NCI-H2081 treated with DMSO at 0.1 percent for 48 hours (cell line): Measurements from ENCODE around the gene DCANP1.

ENCODE experiments used
- DNase-seq: peaks from one replicate; lab custom pipeline; 2025; lab: John Stamatoyannopoulos, UW

DCANP1 gene

DNA sequence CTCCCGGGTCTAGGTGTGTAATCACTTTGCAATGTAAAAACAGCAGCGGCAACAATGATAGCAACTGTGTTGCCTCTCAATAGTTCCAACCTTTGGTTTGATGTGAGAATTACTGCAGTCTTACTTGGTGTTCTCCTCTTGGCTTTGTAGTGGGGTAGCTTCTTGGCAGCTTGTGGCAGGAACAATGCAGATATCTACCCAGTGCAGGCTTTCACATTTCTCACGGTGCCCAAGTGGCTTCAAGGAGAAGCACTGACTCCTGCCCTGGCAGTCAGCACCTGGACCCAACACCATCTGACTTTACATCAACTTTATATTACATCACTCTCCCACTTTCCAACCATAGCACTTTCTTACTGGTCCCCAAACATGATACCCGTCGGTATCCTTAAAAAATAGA, 33.4 kb upstream of the DCANP1 start:
- no peak for DNase-seq

DNA sequence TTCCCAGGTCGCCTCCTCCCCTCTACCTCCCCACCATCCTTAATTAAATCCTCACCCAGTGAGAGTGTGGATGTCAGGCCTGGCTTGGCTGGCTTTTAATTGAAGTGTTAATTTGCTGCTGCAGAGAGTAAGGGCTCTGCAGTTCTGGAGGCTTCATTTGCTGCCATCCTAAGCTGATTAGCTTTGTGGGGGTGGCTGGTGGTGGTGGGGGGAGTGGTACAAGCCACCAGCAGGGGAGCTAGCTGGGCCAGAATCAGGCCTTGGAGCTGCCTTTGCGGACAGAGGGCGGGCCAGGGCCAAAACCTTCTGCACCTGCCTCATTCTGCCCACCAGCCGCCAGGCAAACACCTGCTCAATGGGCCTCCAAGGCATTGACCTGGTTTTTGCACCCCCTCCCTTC, 31.8 kb upstream of the DCANP1 start:
- no peak for DNase-seq

DNA sequence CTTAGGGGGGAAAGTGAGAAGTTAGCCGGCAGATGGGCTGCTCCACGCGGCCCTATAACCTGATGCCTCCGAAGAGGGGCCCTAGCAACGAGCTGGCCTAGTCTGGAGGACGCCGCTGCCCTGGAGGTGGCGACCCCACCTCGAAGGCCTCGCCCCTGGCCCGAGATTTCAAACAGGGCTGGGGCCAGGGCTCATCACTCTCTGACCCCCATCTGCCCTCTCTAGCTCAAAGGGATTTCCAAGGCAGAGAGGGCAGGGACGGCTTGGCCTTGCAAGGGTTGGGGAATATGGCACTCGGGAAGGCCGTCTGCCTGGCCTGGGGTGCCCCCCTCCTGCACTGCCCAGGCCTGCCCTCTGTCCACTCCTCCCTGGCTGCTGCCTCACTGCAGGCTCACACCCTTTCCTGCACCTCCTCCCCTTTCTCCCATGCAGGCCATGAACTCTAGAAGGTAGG, 30.5 kb upstream of the DCANP1 start:
- no peak for DNase-seq

DNA sequence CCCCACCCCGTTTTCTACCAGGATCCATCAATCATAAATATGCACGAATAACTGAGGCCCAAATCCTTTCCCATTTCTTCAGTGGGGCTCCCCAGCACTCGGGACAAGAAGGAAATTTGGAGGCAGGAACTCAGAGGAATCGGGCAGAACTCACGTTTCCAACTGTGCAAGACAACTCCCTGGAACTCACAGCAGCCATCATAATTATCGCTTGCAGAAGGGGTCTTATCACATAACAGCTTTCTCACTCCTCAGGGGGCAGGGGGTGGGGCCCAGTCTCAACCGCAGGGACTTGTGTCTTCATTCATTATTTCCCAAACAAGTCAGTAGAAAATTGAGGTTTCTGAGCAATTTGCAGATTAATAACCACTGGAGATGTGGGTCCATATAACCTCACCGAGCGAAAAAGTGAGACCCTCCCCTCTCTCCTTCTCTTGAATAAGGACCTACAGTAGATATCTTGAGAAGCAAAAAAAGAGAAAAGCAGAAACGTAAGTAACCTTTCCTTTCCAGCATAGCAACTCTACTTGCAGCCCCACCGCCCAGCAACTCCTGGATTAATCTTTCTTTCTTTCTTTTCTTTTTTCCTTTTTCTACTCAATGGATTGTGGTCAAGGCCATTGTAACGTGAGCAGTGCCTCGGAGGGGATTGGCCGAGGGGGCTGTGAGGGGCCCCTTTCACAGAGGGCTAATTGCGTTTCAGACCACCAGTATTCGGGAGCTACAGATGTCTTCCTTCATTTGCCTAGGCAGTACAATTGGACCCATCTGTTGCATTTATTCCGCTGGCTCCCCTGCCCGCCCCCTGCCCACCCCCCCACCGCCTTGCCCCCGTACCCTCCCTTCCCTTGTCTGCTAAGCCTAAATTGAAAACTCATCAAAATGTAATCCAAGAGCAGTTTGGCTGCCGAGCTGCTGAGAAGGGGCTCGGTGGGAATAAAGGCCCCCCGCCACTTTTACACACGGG, 29.8 kb upstream of the DCANP1 start:
- DNase-seq = no peak

DNA sequence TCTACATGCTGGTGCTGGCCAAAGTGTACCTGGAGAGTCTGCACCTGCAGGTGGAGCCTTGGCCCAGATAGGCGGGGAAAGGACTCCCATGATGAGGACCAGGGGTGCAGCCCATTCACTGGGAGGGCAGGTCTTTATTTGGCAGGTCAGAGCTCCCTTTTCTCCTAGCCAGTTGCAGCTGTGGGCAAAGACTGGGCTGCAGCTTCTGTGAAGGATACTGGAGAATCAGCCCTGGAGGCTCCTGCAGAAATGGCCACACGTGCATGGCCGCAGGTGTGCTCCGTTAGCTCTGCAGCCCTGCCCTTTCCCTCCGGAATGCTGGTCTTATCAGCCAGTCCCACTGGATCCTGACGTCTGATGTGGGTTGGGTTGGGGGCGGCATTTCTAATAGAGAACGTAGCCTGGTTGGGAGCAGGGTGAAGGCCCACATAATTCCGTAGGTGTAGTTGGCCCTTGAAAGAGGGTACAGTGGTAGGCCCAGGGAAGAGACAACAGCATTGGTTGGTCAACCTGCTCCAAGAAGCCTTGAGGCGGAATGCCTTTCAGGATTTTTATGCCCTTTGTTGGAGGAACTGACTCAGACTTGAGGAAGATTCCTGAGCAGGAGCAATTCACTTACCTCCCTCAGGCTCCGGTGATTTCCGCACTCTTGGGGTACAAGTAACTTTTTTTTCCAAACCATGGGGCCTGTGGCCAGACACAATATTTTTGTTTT, 27.0 kb upstream of the DCANP1 start:
- DNase-seq = no peak

DNA sequence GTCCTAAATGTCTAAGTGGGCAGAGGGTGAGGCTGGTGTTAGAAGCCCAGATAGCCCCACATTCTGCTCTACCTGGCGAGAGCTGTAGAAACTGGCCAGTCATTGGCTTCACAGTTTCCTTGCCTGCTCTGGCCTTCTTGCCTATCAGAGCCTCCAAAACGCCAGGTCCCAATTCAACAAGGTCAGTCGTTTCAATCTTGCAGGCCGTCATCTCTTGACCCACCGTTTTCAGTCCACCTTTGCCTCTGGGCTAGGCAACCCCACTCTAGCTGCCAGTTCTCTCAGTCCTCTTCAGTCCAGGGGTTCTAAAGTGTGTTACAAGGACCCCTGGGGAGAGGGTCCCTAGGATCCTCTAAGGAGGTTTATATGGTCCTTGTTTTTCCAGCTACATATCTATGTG, 25.0 kb upstream of the DCANP1 start:
- no peak for DNase-seq

DNA sequence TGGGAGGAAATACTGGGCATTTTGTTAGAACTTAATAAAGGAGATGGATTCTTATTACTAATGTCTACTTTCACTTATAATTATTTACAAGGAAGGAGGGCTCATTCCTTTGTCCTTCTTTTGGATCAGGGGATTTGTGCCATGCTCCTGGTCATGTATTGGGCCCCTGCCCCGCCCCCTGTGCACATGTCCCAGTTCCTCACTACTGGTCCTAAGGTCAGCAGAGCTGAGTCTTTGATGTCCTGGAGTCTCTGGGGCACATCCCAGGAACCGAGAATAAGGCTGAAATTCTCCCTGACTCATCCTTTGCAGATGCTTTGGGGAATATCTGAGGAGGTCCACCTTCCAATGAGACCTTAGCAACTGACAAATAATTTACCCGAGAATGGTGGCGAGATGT, 24.6 kb upstream of the DCANP1 start:
- DNase-seq = no peak

DNA sequence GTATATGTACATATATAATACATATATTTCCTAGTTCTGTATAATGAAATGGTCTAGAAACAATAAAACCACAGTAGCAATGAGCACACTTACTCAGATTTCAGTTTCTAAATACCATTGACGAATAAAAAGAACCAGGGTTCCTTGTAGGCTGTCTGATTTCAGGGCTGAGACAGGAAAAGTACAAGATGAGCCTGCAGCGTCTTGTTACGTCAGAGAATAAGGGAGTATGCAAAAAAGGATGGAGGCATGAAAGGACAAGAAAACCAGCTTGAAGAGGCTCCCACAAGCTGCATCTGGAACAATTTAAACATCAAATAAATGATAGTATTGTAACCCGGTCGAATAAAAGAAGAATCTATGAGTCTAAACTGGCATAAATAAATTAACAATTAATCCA, 22.8 kb upstream of the DCANP1 start:
- DNase-seq = no peak

DNA sequence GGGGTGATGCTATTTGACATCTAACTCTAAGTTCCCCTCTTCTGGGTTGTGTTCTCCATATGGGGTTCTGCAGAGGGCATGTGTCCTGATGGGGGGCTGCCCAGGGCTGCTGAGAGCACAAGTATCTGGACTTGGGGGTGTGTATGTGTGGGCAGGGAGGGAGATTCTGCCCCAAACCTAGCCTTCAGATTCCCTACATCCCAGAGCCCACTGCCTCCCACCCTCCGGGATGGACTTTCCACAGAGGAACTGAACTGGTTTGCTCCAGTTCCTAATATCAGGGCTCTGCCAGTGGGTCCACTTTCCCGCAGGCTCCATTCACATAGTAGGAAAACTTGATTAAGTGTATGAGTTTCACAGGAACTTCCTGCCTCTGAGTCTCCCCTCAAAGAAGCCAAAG, 21.4 kb upstream of the DCANP1 start:
- DNase-seq = no peak

DNA sequence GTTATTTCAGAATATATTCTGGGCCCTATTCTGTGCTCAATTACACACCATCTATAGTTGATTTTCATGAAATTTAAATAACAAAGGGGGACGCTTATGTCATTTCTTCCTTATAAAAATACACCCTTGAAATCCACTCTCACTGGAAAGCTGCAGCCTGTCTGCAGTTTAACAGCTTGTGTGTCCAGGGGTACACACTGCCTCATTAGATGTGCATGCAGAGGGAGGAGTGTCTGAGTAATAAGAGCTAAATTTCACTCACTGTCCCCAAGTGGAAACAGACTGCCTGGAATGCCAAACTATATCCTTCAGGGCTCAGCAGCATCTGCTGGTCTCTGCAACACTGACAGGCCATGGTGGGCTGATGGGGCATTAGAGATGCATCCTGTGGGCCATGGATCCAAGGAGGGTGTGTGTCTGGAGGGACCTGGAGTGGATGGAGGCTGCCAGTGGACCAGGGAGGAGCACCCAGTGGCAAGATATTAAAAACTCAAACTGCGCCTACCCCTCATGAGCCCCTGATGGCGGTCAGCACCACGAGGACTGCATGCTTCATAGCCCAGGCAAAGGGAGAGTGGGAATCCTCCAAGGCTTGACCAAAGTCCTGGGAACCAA, 20.8 kb upstream of the DCANP1 start:
- no peak for DNase-seq

DNA sequence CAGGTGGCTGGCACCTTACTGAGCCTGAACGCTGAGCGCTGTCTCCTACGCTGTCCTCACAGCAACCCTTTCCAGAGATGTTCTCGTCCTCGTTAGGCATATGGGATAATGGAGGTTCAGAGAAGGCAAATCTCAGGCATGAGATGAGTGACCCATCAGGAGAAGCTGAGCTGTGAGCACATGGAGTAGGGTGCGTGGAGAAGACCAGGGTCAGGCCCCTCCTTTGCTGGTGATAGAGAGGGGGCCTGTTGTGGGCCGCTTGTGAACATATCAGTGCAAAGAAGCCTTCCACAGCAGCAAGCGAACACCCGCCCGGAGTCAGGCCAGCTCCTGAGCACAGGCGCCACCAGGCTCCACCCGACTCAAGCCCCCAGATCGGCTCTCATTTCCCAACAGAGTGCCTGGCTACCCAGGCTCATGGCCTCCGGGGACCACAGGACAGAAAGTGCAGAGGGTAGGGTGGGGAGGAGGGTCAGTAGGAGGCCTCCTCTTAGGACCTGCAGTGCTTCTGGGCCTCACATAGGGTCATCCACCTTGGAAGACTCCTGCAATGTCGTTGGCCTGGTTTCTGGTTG, 20.0 kb upstream of the DCANP1 start:
- DNase-seq = no peak

DNA sequence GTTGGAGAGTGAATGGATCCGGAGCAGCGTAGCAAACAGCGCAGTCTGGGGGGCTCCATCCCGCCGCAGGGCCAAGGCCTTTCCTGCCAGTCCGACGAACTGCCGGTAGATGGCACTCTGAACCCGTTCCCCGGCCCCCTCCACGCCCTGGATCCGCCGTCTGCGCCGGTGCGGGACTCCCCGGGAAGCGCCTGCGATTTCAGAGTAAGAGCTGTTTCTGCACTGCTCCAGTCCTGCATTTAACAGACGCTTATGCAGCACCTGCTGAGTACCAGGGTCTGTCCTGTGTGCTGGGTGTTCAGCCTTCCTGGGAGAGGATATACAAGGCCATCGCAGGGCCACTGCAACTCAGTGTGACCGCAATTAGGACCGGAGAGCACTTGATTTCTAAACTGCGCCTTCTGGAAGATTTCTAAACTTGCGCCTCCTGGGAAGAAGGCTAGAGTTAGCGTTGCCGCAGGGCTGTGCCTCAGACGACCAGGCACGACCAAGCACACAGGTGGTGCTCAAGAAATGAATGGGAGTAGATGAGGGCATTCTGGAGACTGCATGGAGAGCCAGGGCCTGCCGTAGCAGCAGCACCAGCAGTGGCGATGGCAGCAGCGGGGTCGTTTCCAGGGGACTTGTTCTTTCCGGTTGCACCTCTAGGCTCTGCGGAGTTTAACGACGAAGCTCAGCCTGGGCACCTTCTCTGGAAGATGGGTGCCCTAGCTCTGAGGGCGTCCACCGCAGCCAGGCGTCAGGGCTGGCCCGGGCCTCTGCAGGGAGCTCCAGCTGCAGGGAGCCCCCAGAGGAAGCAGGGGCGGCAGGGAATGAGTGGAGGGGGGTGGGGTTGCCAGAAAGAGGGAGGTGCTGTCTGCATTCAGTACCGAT, 19.3 kb upstream of the DCANP1 start:
- DNase-seq = no peak

DNA sequence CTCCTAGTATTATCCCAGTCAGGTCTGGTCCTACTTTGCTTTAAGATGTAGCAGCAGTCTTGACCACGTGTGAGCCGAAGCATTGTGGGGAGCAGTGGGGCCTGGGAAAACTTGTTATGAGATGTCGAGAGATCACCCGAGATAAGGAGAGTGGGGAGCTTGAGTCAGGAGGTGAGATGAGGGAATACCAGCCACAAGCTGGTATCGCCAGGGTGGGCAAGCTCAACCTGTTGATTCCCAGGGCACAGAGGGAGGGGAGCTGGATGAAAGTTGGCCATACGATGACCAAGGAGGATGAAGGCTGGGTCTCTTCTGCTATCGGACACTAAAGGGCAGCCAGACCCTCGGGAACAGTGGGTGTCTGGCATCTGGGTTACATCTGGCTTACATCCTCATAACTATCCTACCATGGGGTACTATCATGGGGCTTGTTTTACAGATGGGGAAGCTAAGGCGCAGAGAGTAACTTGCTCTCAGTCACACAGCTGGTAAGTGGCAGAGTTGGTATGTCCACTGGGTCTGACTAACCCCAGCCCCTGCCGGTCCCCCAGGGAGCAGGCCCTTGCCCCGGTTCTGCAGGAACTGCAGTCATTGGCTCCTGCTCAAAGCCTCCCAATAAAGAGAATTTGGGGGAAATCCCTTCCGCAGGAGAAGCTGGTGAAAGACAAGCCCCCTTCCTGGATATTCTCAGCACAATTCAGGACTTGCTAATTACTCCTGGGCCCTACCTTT, 18.4 kb upstream of the DCANP1 start:
- no peak for DNase-seq

DNA sequence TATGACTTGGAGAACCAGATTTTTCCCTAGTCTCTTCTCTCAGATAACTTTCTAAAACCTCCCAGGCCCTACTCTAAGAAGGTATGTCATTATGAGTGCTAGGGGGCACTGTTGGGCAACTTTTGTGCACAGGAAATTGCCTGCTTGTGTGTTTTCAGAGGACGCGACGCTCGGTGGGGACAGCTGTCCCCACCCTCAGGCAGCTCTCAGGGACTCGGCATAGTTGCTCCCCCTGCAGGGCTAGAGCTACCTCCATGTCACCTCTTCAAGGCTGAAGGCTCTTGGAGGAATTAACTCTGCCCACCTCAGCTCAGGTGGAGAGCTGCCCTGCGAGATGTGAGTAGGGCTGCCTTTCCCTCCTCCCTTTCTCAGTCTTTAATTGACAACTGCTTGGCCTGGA, 15.2 kb upstream of the DCANP1 start:
- DNase-seq = peak; percentile 16

DNA sequence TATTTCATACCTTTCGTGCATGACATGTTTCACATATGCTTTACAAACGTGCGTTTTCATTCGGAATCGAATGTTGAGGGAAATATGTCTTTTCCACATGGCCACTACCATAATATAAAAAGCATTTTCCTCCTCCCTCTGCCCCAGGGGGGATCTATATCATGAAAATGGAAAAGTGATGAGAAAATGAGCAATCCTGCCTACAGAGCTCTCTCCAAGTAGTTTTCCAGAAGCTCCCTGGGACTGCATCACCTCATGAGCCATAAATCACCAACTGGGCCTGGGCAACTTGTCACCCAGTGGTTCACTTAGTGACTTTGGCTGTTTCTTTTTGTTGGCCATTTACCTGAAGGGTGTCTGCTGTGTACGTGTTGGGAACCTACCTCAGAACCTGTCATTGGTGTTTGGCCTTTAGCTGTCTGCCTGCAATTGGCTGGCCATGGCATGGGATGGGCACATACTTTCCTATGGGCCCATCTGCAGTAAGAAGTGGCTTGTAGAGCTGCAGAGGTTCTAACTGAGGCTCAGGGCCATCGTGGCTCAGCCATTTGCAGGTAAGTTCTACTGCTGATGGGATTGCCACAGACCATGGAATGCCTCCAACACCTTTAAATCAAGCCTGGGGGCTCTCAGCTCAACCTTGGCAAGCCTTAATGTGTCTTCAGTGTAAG, 14.5 kb upstream of the DCANP1 start:
- DNase-seq = no peak

DNA sequence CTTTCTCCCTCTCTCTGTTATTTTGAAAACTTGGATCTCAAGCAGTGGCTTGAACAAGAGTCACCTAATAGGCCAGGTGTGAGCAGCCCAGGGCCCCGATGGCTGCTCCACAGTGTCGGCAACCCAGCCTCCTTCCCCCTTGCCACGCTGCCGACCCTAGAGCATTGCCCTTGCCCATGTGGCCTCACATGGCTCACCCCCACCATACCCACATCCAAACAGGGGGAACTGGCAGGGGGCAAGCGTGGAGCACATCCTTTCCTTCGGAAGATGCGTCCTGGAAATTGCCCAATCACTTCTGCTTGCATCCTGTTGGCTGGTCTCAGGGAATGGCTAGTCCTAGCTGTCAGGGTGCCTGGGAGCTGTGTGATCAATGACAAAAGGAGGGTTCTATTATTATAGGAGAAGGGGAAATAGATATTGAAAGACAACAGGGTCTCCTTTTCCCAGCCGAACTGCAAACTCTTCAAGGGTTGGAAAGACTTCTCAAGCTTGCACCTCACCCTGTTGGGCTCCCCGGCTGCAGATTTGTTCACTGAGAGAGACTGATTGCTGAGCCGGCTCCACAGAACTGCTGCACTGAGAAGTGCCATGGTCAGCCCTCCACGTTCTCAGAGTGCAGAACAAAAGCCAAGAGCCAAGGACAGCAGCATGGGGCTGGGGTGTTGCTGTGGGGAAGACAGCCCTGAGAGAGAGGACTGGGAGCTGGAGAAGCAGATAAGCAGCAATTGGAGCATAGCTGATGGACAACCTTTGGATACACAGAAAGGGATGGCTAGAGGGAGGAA, 13.3 kb upstream of the DCANP1 start:
- DNase-seq = no peak

DNA sequence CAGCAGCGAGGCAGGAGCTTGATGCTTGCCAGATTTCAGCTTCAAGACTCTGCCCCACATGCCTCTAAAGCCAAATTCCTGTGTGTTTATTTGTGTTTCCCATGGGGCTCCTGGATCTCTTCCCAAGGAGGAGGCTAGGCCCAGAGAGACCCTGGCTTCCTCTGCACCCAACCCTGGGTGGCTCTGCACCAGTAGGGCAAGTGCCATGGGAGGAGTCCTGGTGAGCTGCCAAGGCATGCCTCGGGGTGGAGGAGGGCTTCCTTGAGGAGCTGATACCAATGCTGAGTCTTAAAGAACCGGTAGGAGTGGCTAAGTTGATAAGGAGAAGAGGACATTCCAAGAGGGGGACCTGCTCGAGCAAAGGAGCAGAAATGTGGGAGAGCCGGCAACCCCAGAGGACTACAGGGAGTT, 11.8 kb upstream of the DCANP1 start:
- no peak for DNase-seq

DNA sequence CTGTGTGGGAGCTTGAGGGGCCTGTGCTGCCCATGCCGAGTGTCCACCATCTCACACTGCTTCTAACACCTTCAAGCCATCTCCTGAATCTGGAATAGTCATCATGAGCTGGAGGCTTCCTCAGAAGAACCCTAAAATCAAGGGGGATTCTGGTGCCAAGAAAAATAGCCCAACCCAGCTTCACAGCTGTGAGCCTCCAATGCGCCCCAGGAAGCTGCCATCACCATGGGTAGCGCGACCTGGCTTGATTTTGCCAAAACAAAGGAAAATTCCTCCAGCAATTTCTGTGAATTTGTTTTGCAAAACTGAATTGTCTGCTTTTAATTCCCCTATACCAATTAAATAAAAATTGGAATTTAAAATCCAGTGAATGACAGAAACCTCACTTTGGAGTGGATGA, 11.2 kb upstream of the DCANP1 start:
- DNase-seq = no peak

DNA sequence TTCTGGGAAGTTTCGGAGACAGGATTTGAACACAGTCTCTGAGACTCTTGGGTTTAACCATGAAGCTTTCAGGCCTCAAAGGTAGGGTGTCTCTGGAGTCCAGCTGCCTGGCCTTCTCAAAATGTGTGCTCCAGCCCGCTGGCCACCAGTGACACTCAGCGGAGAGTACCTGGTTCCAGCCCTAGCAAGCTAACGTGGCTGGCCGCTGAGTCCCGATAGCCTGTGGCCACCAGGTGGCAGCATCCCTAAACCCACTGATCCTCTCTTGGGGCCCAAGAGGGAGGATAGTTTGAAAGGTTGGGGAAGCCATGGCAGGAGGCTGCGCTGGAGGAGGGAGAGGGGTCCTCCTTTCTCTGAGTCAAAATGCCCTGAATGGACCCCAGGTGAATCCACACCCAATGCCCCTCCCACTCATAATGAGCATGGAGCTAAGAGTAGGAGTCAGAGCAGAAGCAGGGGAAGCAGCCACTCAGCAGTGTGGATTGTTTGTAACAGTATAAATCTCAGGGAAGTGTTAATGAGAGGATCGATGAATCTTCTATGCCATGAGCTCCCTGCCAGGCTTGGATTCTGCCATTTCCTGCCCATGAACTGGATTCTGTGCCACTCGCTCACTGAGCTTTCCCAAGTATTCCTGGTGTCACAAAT, 10.4 kb upstream of the DCANP1 start:
- no peak for DNase-seq
